Memory B cell (primary cell): ENCODE measurements around the gene ST3GAL6.

Experiments
- ATAC-seq: fragments of 150-1000 bp; cut with Tn5 transposase; 2 replicates; pipeline ENCODE4 v1.10.0; 2021; ENCODE audit warnings: low read depth, mild to moderate bottlenecking, moderate library complexity
- DNase-seq, 2 donors: peaks; one replicate each; pipeline ENCODE4 v3.0.0; 2022; ENCODE audit warnings: low spot score in 2 of 2
- H3K27ac Mint-ChIP-seq: one replicate; pipeline ENCODE4 v1.8.0; 2022; ENCODE audit warnings: mild to moderate bottlenecking, moderate library complexity, mixed read lengths
- H3K27me3 Mint-ChIP-seq: one replicate; pipeline ENCODE4 v1.8.0; 2022; ENCODE audit warnings: mixed read lengths
- H3K36me3 Mint-ChIP-seq: one replicate; pipeline ENCODE4 v1.8.0; 2022; ENCODE audit warnings: mild to moderate bottlenecking, mixed read lengths
- H3K4me1 Mint-ChIP-seq: one replicate; pipeline ENCODE4 v1.8.0; 2022; ENCODE audit warnings: mixed read lengths
- H3K4me3 Mint-ChIP-seq: one replicate; pipeline ENCODE4 v1.8.0; 2022; ENCODE audit warnings: mild to moderate bottlenecking, moderate library complexity, mixed read lengths
- H3K9me3 Mint-ChIP-seq: one replicate; pipeline ENCODE4 v1.8.0; 2022; ENCODE audit warnings: mixed read lengths

Gene ST3GAL6

DNA sequence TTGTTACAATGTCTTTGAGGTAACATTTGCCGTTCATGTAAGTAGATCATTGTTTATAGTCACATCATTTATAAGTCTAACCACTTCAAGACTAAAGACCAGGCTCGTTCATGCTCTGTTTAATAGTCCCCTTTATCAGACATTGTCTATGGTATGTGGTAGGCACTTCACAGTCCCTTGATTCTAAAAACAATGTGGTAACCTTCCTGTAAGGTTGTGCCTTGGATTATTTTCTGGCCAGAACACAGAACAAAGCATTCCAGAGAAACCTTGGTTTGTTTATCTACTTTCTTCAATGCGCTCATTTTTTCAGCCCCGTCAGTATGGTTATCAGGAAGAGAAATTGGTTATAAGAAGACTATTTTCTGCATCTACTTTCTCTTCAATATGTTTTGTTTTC lies 16.3 kb upstream of the ST3GAL6 start:
- Mint-ChIP-seq H3K9me3 (peaks cover 1% of the 10 kb centered on the region), H3K27ac (no peak overlapping the region), H3K36me3 (no peaks in the 10 kb centered on the region), H3K27me3 (peaks cover 7% of the 10 kb centered on the region), H3K4me3 (no peak overlapping the region), H3K4me1 (no peaks in the 10 kb centered on the region)
- ATAC-seq (no peak), DNase-seq (no peak)

GRCh38 chr3:98750276-98750919 lies 12.7 kb upstream of the ST3GAL6 start:
- H3K4me3 Mint-ChIP-seq: no peak overlapping the region
- H3K9me3 Mint-ChIP-seq: peaks cover 1% of the 10 kb centered on the region
- no peaks in the 10 kb centered on the region for H3K36me3 Mint-ChIP-seq
- peaks cover 7% of the 10 kb centered on the region for H3K27me3 Mint-ChIP-seq
- DNase-seq (no peak), ATAC-seq (no peak)
- H3K27ac Mint-ChIP-seq: no peak overlapping the region
- no peaks in the 10 kb centered on the region for H3K4me1 Mint-ChIP-seq

GRCh38 chr3:98754483-98754882 lies 8.7 kb upstream of the ST3GAL6 start:
- Mint-ChIP-seq H3K4me3 (no peak overlapping the region), H3K36me3 (no peaks in the 10 kb centered on the region), H3K27ac (no peak overlapping the region), H3K27me3 (peaks cover 5% of the 10 kb centered on the region), H3K4me1 (no peaks in the 10 kb centered on the region), H3K9me3 (no peaks in the 10 kb centered on the region)
- DNase-seq: no peak
- ATAC-seq: no peak

DNA sequence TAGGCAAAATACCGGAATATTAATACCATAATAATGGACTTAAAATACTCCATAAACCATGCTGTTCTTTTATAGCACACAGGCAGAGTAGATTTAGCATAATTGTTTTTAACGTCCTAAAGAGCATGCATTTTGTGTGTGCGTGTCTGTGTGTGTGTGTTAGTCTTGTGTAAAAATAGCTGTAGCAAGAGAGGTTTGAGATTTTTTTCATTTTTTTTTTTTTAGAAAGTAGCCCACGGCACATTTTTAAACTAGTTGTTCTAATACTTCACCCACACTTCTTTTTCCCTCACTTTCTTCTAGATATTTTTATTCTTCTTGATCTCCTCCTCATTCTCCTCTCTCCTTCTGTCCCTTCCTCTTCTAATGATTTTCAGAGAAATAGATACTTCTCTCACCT lies 7.5 kb upstream of the ST3GAL6 start:
- no peak overlapping the region for H3K27ac Mint-ChIP-seq
- H3K27me3 Mint-ChIP-seq: peaks cover 5% of the 10 kb centered on the region
- H3K4me3 Mint-ChIP-seq: no peak overlapping the region
- H3K36me3 Mint-ChIP-seq: no peaks in the 10 kb centered on the region
- no peak for ATAC-seq
- no peaks in the 10 kb centered on the region for H3K4me1 Mint-ChIP-seq
- no peaks in the 10 kb centered on the region for H3K9me3 Mint-ChIP-seq
- DNase-seq: no peak

DNA sequence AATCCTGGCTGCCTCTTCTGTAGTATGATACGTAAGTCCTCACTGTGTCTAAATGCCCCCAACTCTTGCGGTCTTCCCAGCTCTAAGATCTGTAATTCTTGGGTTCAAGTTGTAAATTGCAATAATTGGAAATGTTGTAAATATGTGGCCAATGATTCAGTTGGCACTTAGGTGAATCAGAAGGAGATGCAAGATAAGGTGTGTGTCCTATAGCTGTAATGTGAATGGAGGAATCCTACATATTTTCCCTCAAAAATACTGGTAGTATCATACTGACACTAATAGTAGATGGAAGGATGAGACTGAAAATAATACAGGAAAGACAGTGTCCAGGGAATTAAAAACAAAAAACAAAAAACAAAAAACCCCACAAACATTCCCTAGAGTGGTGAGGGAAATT lies 3.5 kb upstream of the ST3GAL6 start:
- Mint-ChIP-seq H3K27me3 (peaks cover 10% of the 10 kb centered on the region), H3K4me3 (no peak overlapping the region), H3K9me3 (no peaks in the 10 kb centered on the region), H3K27ac (no peak overlapping the region), H3K4me1 (peaks cover 2% of the 10 kb centered on the region), H3K36me3 (no peaks in the 10 kb centered on the region)
- DNase-seq: no peak
- ATAC-seq: no peak

DNA sequence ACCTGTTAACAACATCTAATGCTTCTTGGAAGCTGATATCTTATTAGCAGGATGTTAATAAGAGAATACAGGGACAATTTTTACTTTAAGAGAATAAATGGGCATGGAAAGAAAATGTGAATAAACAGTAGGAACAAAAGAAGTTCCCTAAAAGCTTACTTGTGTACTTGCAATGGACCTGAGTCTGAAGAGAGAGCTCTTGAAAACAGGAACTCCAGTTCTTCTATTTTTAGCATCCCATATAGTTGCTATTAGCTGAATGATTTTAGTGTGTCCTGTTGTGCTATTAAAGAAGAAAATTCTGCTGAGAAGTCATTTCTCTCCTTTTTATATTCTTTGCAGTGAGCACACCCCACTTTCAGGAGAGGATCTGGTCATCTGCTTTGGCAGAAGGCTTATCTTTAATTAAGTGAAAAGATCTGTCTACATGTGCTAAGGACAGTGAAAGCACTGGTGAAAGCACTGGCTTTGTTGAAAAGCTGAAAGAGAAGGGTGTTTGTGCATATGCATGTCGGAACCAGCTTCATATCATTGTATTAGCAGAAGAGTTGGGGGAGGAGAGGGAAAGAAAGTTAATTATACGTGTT lies 1.4 kb upstream of the ST3GAL6 start:
- Mint-ChIP-seq H3K4me3 (no peak overlapping the region), H3K4me1 (peaks cover 2% of the 10 kb centered on the region), H3K9me3 (no peaks in the 10 kb centered on the region), H3K36me3 (no peaks in the 10 kb centered on the region), H3K27me3 (peaks cover 10% of the 10 kb centered on the region), H3K27ac (no peak overlapping the region)
- no peak for DNase-seq
- ATAC-seq: no peak

- H3K9me3 Mint-ChIP-seq: no peaks in the 10 kb centered on the region
- peaks cover 2% of the 10 kb centered on the region for H3K4me1 Mint-ChIP-seq
- peaks cover 10% of the 10 kb centered on the region for H3K27me3 Mint-ChIP-seq
- H3K36me3 Mint-ChIP-seq: no peaks in the 10 kb centered on the region
- ATAC-seq (no peak), DNase-seq (no peak)
- H3K27ac Mint-ChIP-seq: no peak overlapping the region
- H3K4me3 Mint-ChIP-seq: no peak overlapping the region
These were observed 779 bp downstream of the ST3GAL6 start for GRCh38 chr3:98763819-98764418.

DNA sequence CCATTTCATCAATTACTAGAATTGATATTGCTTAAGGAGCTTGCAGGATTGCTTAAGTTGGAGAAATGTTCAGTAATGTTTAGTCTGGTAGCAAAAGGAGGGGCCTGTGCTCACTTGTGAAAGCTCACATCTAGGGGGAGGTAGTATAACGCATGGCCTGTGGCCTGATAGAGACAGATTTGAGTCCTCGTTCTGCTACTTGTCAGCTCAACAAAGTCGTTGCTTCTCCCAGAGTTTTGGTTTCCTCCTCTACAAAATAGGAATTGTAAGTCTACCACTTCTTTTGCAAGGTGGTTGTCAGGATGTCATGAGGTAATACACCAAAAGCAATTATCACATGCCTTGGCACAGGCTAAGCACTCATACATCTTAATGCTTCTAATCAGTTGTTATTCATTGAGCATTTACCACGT lies 1.3 kb downstream of the ST3GAL6 start:
- H3K27ac Mint-ChIP-seq: no peak overlapping the region
- H3K4me1 Mint-ChIP-seq: peaks cover 2% of the 10 kb centered on the region
- no peak for DNase-seq
- H3K27me3 Mint-ChIP-seq: peaks cover 7% of the 10 kb centered on the region
- no peak overlapping the region for H3K4me3 Mint-ChIP-seq
- H3K36me3 Mint-ChIP-seq: no peaks in the 10 kb centered on the region
- H3K9me3 Mint-ChIP-seq: no peaks in the 10 kb centered on the region
- no peak for ATAC-seq

DNA sequence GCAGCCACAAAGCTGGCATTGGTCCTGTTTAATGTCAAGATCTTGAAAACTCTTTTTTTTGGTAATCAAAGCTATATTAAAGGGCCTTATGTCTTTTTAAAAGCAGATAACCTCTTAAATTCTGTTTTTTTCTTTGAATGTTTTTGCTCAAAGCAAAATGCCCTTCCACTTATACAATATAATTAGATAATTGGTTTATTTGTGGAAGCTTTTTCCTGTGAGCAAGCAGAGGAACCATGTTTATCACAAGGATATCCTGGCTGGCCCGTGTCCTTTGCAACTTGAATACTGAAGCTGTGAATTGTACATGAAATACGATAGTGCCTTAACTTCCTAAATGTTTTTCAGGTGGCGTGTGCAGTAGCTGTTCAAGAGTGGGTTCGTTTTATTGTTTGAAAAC lies 2.6 kb downstream of the ST3GAL6 start:
- ATAC-seq: no peak
- no peak overlapping the region for H3K4me3 Mint-ChIP-seq
- peaks cover 7% of the 10 kb centered on the region for H3K27me3 Mint-ChIP-seq
- no peaks in the 10 kb centered on the region for H3K9me3 Mint-ChIP-seq
- no peaks in the 10 kb centered on the region for H3K36me3 Mint-ChIP-seq
- no peak for DNase-seq
- peaks cover 2% of the 10 kb centered on the region for H3K4me1 Mint-ChIP-seq
- H3K27ac Mint-ChIP-seq: no peak overlapping the region

GRCh38 chr3:98766924-98767323 lies 3.8 kb downstream of the ST3GAL6 start:
- Mint-ChIP-seq H3K27me3 (peaks cover 6% of the 10 kb centered on the region), H3K9me3 (no peaks in the 10 kb centered on the region), H3K27ac (no peak overlapping the region), H3K4me3 (no peak overlapping the region), H3K4me1 (peaks cover 1% of the 10 kb centered on the region), H3K36me3 (no peaks in the 10 kb centered on the region)
- DNase-seq (no peak), ATAC-seq (no peak)

DNA sequence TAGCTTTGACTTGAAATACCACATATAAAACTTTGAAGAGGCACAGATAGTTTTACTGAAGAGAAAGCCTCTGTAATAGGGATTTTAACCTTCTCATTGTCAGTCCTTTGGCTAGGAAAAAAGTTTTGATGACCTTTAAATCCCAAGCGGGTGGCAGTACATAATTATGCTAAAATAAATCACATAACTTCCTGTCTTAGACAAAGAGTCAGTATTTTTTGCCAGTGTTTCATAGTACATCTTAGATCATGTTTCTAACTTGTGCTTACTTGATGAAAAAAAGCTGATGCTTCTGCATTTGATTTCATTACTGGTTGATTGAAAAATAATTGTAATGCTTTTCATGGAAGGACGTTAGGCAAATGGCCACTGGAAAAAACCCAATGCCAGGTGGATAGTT lies 5.8 kb downstream of the ST3GAL6 start:
- no peaks in the 10 kb centered on the region for H3K36me3 Mint-ChIP-seq
- DNase-seq (no peak), ATAC-seq (no peak)
- H3K27me3 Mint-ChIP-seq: no peaks in the 10 kb centered on the region
- H3K27ac Mint-ChIP-seq: no peak overlapping the region
- no peaks in the 10 kb centered on the region for H3K9me3 Mint-ChIP-seq
- H3K4me1 Mint-ChIP-seq: no peaks in the 10 kb centered on the region
- no peak overlapping the region for H3K4me3 Mint-ChIP-seq

DNA sequence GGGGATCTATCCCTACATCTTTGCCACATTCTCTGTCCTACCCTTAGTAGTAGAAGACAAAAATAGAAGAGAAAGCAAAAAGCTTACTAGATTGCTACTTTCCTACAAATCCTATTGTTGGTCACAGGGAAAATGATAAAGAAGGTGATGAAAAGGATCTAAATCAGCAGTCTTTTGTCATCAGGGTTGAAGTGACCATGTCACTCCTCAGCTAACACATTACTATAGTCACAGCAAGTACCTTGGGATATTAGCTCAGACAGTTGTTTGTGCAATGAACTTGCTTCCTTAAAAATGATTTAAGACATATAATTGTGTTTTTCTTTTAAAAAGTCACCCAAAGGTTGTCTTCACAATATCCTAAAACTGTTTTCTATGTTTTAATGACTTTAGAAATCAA lies 6.3 kb downstream of the ST3GAL6 start:
- no peak for DNase-seq
- no peaks in the 10 kb centered on the region for H3K36me3 Mint-ChIP-seq
- no peak overlapping the region for H3K4me3 Mint-ChIP-seq
- no peaks in the 10 kb centered on the region for H3K4me1 Mint-ChIP-seq
- no peak overlapping the region for H3K27ac Mint-ChIP-seq
- ATAC-seq: no peak
- no peaks in the 10 kb centered on the region for H3K27me3 Mint-ChIP-seq
- no peaks in the 10 kb centered on the region for H3K9me3 Mint-ChIP-seq

- no peak for DNase-seq
- no peak overlapping the region for H3K4me3 Mint-ChIP-seq
- no peak for ATAC-seq
- no peaks in the 10 kb centered on the region for H3K4me1 Mint-ChIP-seq
- H3K27ac Mint-ChIP-seq: no peak overlapping the region
- H3K27me3 Mint-ChIP-seq: no peaks in the 10 kb centered on the region
- H3K36me3 Mint-ChIP-seq: no peaks in the 10 kb centered on the region
- no peaks in the 10 kb centered on the region for H3K9me3 Mint-ChIP-seq
These were observed 7.3 kb downstream of the ST3GAL6 start for GRCh38 chr3:98770261-98771039.

- Mint-ChIP-seq H3K4me1 (no peaks in the 10 kb centered on the region), H3K36me3 (no peaks in the 10 kb centered on the region), H3K27ac (no peak overlapping the region), H3K9me3 (no peaks in the 10 kb centered on the region), H3K27me3 (no peaks in the 10 kb centered on the region), H3K4me3 (no peak overlapping the region)
- DNase-seq (no peak), ATAC-seq (no peak)
These were observed 8.9 kb downstream of the ST3GAL6 start for GRCh38 chr3:98772022-98772421.
